GM12878 (cell line): ENCODE measurements around the gene C3. TPM values are rescaled to one million over a fixed set of nuclear protein-coding genes. Genes with fewer than 3 reads are reported as not detected.

Experiments used
- CBX5 ChIP-seq: sonication (generic); IDR thresholded peaks from 2 replicates; pipeline ENCODE4 v1.6.1; 2016; ENCODE audit warnings: low read depth, moderate library complexity, mild to moderate bottlenecking, inconsistent platforms
- CHD1 ChIP-seq: IDR thresholded peaks from 2 replicates; pipeline ENCODE4 v1.6.1; 2012; ENCODE audit warnings: low read depth, low read length, improper control_type of control experiment
- EGR1 ChIP-seq, 2 experiments: IDR thresholded peaks; 1 replicate in 1 of 2; 2 replicates in 1 of 2; pipeline ENCODE4 v1.6.1; 2011 to 2012; ENCODE audit warnings: low read depth in 2 of 2, low read length in 2 of 2, borderline replicate concordance in 1 of 2, mild to moderate bottlenecking in 1 of 2, moderate library complexity in 1 of 2
- GABPA ChIP-seq: IDR thresholded peaks from 2 replicates; pipeline ENCODE4 v1.6.1; 2014; ENCODE audit warnings: antibody characterized with exemption, low read depth, mild to moderate bottlenecking, inconsistent platforms
- IKZF1 ChIP-seq: fragments of 450-650 bp; conservative IDR thresholded peaks from 2 replicates; pipeline ENCODE4 v1.6.1; 2017; ENCODE audit warnings: antibody characterized with exemption, mild to moderate bottlenecking
- IKZF2 ChIP-seq, 2 experiments: fragments of 450-650 bp; IDR thresholded peaks; 2 replicates each; pipeline ENCODE4 v1.6.1; 2017; ENCODE audit warnings: mild to moderate bottlenecking in 2 of 2, moderate library complexity in 2 of 2
- JUNB ChIP-seq: IDR thresholded peaks from 2 replicates; pipeline ENCODE4 v1.6.1; 2016; ENCODE audit warnings: antibody characterized with exemption, mild to moderate bottlenecking
- NFYB ChIP-seq: IDR thresholded peaks from 2 replicates; pipeline ENCODE4 v1.6.1; 2011; ENCODE audit warnings: low read depth, mild to moderate bottlenecking, low read length, improper control_type of control experiment, moderate library complexity; ENCODE audit not compliant: insufficient read depth
- PML ChIP-seq: IDR thresholded peaks from 2 replicates; pipeline ENCODE4 v1.6.1; 2012; ENCODE audit warnings: low read length, inconsistent platforms
- SMAD5 ChIP-seq: IDR thresholded peaks from 2 replicates; pipeline ENCODE4 v1.6.1; 2016; ENCODE audit warnings: antibody characterized with exemption, low read depth
- SPI1 ChIP-seq: IDR thresholded peaks from 2 replicates; pipeline ENCODE4 v1.6.1; 2011; ENCODE audit warnings: low read depth, mild to moderate bottlenecking, low read length, moderate library complexity, borderline replicate concordance; ENCODE audit not compliant: insufficient read depth
- STAT3 ChIP-seq: IDR thresholded peaks from 2 replicates; pipeline ENCODE4 v1.6.1; 2011; ENCODE audit warnings: low read depth, low read length, improper control_type of control experiment
- SUPT20H ChIP-seq: IDR thresholded peaks from 2 replicates; pipeline ENCODE4 v1.6.1; 2011; ENCODE audit warnings: low read depth, mild to moderate bottlenecking, low read length, moderate library complexity, borderline replicate concordance; ENCODE audit not compliant: control insufficient read depth
- TARDBP ChIP-seq: IDR thresholded peaks from 2 replicates; pipeline ENCODE4 v1.6.1; 2016; ENCODE audit warnings: borderline replicate concordance
- ZNF217 ChIP-seq: fragments of 450-650 bp; IDR thresholded peaks from 2 replicates; pipeline ENCODE4 v1.6.1; 2017; ENCODE audit warnings: antibody characterized with exemption, mild to moderate bottlenecking
- polyA plus RNA-seq, 11 experiments: library from polyadenylated mRNA; depleted of rRNA in 4 of 11; unstranded in 6 of 11; stranded (reverse) in 5 of 11; fragments of >200 nt; fragmentation: Nextera tagmentation in 4 of 11; fragmentation: Illumina TruSeq in 1 of 11; extraction: Ambion mirVana in 4 of 11; extraction: Trizol in 1 of 11; gene quantifications; 1 replicate in 1 of 11; 2 replicates in 10 of 11; pipeline versions ENCODE4 v1.2.1 to v1.2.3, GENCODE V29; 2011 to 2016; ENCODE audit warnings: inconsistent platforms in 2 of 11, missing spikeins in 2 of 11, low read depth in 1 of 11
- total RNA-seq, 4 experiments: library from RNA; depleted of rRNA in 3 of 4; stranded (reverse); fragments of >200 nt in 3 of 4; fragmentation: Illumina TruSeq in 1 of 4; extraction: Trizol in 1 of 4; gene quantifications; 2 replicates each; pipeline versions ENCODE4 v1.2.1 to v1.2.3, GENCODE V29; 2013 to 2021
- TF ChIP-seq, protein P1 (sequence below): IDR thresholded peaks from 2 replicates; pipeline ENCODE4 v1.6.1; 2011; ENCODE audit warnings: mild to moderate bottlenecking, low read depth, low read length, moderate library complexity; ENCODE audit not compliant: insufficient replicate concordance
- TF ChIP-seq, protein P2 (sequence below): fragments of 450-650 bp; IDR thresholded peaks from 2 replicates; pipeline ENCODE4 v1.6.1; 2018; ENCODE audit warnings: mild to moderate bottlenecking, low read depth, moderate library complexity; ENCODE audit not compliant: partially characterized antibody
- TF ChIP-seq, protein P3 (sequence below): fragments of 450-650 bp; IDR thresholded peaks from 2 replicates; pipeline ENCODE4 v1.6.1; 2018; ENCODE audit warnings: borderline replicate concordance, mild to moderate bottlenecking; ENCODE audit not compliant: partially characterized antibody
- TF ChIP-seq, protein P4 (sequence below): IDR thresholded peaks from 2 replicates; pipeline ENCODE4 v1.6.1; 2011; ENCODE audit warnings: low read depth, low read length, improper control_type of control experiment, borderline replicate concordance
- TF ChIP-seq, protein P5 (sequence below): IDR thresholded peaks from 2 replicates; pipeline ENCODE4 v1.6.1; 2011; ENCODE audit warnings: borderline replicate concordance, low read depth, mild to moderate bottlenecking, moderate library complexity, low read length; ENCODE audit not compliant: insufficient read depth, poor library complexity, severe bottlenecking

Gene C3
- total and polyA plus RNA-seq, 10 of the 15 experiments (the other 5 are each of a cell fraction or from before 2014, with no cell fraction given): 0.20 to 6.7 (median 0.72) TPM

DNA sequence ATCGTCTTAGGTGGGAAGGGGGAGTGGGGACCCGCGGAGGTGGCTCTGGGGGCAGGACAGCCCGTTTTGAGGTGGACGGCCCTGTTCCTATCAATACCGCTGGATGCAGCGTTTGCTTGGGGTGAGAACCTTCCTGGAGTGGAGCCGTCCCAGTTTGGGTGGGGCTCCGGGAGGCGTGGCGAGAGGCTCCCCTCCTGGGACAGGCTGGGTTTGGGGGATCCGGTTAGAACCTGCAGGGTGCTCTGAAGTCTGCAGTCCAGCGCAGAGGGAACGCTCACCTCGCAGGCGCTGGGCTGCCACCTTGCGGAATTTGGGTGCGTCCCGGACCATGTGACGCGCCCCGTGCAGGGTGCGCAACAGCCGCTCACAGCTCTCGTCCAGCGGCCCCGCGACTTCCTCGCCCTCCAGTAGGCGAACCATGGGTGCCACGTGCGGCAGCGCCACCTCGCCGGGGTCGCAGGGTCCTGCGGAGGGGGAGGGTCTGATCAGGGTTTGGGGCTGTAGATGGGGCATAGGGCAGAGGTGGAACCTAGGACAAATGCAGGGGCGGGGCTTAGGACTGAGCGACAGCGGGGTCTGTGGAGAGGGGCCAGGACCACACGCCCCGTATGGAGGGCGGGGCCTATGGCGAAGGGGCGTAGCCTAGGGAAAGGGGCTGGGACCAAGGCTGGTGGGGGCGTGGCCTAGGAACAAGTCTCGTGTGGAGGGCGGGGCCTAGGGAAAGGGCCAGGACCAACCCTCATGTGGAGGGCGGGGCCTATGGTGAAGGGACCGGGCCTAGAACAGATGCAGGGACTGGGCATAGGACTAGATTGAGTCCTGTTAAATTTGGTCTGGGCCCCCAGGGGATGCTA, 33.0 kb upstream of the C3 start (continued):
- TF ChIP-seq, protein P1, sequence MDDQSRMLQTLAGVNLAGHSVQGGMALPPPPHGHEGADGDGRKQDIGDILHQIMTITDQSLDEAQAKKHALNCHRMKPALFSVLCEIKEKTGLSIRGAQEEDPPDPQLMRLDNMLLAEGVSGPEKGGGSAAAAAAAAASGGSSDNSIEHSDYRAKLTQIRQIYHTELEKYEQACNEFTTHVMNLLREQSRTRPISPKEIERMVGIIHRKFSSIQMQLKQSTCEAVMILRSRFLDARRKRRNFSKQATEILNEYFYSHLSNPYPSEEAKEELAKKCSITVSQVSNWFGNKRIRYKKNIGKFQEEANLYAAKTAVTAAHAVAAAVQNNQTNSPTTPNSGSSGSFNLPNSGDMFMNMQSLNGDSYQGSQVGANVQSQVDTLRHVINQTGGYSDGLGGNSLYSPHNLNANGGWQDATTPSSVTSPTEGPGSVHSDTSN: peak; percentile 85
- no peak for TF ChIP-seq EGR1 (IDR thresholded peaks at IDR 0.05; ENCODE audit: borderline replicate concordance in 1 of 2, low read depth in 2 of 2, low read length in 2 of 2)
- TF ChIP-seq, protein P2, sequence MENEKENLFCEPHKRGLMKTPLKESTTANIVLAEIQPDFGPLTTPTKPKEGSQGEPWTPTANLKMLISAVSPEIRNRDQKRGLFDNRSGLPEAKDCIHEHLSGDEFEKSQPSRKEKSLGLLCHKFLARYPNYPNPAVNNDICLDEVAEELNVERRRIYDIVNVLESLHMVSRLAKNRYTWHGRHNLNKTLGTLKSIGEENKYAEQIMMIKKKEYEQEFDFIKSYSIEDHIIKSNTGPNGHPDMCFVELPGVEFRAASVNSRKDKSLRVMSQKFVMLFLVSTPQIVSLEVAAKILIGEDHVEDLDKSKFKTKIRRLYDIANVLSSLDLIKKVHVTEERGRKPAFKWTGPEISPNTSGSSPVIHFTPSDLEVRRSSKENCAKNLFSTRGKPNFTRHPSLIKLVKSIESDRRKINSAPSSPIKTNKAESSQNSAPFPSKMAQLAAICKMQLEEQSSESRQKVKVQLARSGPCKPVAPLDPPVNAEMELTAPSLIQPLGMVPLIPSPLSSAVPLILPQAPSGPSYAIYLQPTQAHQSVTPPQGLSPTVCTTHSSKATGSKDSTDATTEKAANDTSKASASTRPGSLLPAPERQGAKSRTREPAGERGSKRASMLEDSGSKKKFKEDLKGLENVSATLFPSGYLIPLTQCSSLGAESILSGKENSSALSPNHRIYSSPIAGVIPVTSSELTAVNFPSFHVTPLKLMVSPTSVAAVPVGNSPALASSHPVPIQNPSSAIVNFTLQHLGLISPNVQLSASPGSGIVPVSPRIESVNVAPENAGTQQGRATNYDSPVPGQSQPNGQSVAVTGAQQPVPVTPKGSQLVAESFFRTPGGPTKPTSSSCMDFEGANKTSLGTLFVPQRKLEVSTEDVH: no peak
- TF ChIP-seq CBX5: no peak
- no peak for TF ChIP-seq STAT3
- no peak for TF ChIP-seq PML
- TF ChIP-seq SPI1: peak; percentile 28; the same call in 1 of the 2 replicates
- 0 out of 2 replicates have a peak, but pooled peaks have one; percentile 17 for TF ChIP-seq NFYB
- TF ChIP-seq, protein P3, sequence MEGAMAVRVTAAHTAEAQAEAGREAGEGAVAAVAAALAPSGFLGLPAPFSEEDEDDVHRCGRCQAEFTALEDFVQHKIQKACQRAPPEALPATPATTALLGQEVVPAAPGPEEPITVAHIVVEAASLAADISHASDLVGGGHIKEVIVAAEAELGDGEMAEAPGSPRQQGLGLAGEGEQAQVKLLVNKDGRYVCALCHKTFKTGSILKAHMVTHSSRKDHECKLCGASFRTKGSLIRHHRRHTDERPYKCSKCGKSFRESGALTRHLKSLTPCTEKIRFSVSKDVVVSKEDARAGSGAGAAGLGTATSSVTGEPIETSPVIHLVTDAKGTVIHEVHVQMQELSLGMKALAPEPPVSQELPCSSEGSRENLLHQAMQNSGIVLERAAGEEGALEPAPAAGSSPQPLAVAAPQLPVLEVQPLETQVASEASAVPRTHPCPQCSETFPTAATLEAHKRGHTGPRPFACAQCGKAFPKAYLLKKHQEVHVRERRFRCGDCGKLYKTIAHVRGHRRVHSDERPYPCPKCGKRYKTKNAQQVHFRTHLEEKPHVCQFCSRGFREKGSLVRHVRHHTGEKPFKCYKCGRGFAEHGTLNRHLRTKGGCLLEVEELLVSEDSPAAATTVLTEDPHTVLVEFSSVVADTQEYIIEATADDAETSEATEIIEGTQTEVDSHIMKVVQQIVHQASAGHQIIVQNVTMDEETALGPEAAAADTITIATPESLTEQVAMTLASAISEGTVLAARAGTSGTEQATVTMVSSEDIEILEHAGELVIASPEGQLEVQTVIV: no peak
- no peak for TF ChIP-seq GABPA
- 0 out of 2 replicates have a peak, but pooled peaks have one; percentile 30 for TF ChIP-seq ZNF217
- no peak for TF ChIP-seq SUPT20H
- TF ChIP-seq, protein P4, sequence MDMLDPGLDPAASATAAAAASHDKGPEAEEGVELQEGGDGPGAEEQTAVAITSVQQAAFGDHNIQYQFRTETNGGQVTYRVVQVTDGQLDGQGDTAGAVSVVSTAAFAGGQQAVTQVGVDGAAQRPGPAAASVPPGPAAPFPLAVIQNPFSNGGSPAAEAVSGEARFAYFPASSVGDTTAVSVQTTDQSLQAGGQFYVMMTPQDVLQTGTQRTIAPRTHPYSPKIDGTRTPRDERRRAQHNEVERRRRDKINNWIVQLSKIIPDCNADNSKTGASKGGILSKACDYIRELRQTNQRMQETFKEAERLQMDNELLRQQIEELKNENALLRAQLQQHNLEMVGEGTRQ: peak; percentile 68
- TF ChIP-seq IKZF1: peak; percentile 59
- TF ChIP-seq JUNB: no peak
- no peak for TF ChIP-seq SMAD5
- no peak for TF ChIP-seq TARDBP
- TF ChIP-seq, protein P5, sequence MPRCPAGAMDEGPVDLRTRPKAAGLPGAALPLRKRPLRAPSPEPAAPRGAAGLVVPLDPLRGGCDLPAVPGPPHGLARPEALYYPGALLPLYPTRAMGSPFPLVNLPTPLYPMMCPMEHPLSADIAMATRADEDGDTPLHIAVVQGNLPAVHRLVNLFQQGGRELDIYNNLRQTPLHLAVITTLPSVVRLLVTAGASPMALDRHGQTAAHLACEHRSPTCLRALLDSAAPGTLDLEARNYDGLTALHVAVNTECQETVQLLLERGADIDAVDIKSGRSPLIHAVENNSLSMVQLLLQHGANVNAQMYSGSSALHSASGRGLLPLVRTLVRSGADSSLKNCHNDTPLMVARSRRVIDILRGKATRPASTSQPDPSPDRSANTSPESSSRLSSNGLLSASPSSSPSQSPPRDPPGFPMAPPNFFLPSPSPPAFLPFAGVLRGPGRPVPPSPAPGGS: no peak
- no peak for TF ChIP-seq CHD1
- peak in 1 of 2 experiments; percentile 46; a peak in 2 of 4 replicates for TF ChIP-seq IKZF2 (IDR thresholded peaks at IDR 0.05)
